Effector memory CD4-positive, alpha-beta T cell (primary cell): ENCODE data around the gene SMAD5.

Source experiments
- DNase-seq, 3 donors: peaks; one replicate each; pipeline ENCODE4 v3.0.0-alpha.2; 2020
- H3K27ac ChIP-seq: 2 replicates; pipeline ENCODE4 v1.7.0; 2013; ENCODE audit warnings: mild to moderate bottlenecking, low read length, moderate library complexity; ENCODE audit not compliant: insufficient read depth, poor library complexity, severe bottlenecking
- H3K27me3 ChIP-seq: replicated peaks from 2 replicates; pipeline ENCODE4 v1.7.0; 2013; ENCODE audit warnings: mild to moderate bottlenecking, low read length; ENCODE audit not compliant: insufficient read depth, control insufficient read depth, poor library complexity, severe bottlenecking
- H3K36me3 ChIP-seq: 2 replicates; pipeline ENCODE4 v1.7.0; 2013; ENCODE audit warnings: mild to moderate bottlenecking, low read length, moderate library complexity; ENCODE audit not compliant: control insufficient read depth, insufficient read depth
- H3K4me1 ChIP-seq: 2 replicates; pipeline ENCODE4 v1.7.0; 2013; ENCODE audit warnings: low read length, mild to moderate bottlenecking; ENCODE audit not compliant: control insufficient read depth, insufficient read depth, poor library complexity, severe bottlenecking
- H3K4me3 ChIP-seq: 2 replicates; pipeline ENCODE4 v1.7.0; 2013; ENCODE audit warnings: low read length, low read depth, mild to moderate bottlenecking; ENCODE audit not compliant: insufficient read depth, poor library complexity, severe bottlenecking
- H3K9me3 ChIP-seq: 2 replicates; pipeline ENCODE4 v1.7.0; 2013; ENCODE audit warnings: mild to moderate bottlenecking, low read length, moderate library complexity; ENCODE audit not compliant: control insufficient read depth

The SMAD5 gene

GRCh38 chr5:136228136-136228757 lies 95.6 kb downstream of the SMAD5 start:
- Histone ChIP-seq H3K9me3 (no peaks in the 10 kb centered on the region), H3K27ac (no peak overlapping the region), H3K4me1 (no peaks in the 10 kb centered on the region), H3K4me3 (no peak overlapping the region), H3K27me3 (no peaks in the 10 kb centered on the region), H3K36me3 (no peaks in the 10 kb centered on the region)
- no peak for DNase-seq

- H3K27me3 ChIP-seq: no peaks in the 10 kb centered on the region
Measured at GRCh38 chr5:136230176-136230575, 97.5 kb downstream of the SMAD5 start.

DNA sequence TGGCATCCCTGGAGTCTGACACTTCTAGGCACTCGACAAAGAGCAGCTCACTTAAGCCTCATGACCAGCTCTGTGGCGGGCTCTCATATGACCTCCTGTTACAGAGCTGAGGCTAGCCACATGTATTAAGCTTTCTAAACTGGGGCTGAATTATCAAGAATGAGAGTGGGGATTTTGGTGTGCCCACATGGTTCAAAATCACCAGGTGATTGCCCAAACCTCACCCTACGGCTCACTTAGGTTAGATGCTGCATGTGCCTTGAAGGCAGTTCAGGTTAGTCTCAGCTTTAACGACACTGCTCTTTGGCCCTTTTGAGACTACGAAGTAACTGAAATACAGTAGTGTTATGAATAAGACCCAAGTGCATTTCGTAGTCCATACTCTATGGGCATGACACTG lies 99.7 kb downstream of the SMAD5 start:
- Histone ChIP-seq H3K27me3 (no peaks in the 10 kb centered on the region), H3K36me3 (no peaks in the 10 kb centered on the region), H3K27ac (no peak overlapping the region), H3K4me3 (no peak overlapping the region), H3K4me1 (no peaks in the 10 kb centered on the region), H3K9me3 (no peaks in the 10 kb centered on the region)
- no peak for DNase-seq

More at GRCh38 chr5:136230176-136230575, 97.5 kb downstream of the SMAD5 start:
- Histone ChIP-seq H3K27ac (no peak overlapping the region), H3K9me3 (no peaks in the 10 kb centered on the region), H3K4me1 (no peaks in the 10 kb centered on the region), H3K4me3 (no peak overlapping the region), H3K36me3 (no peaks in the 10 kb centered on the region)
- DNase-seq: no peak
